Measurements from ENCODE around the gene TXNL4A. TPM values are rescaled to one million over a fixed set of nuclear protein-coding genes. Genes with fewer than 3 reads are reported as not detected.
A peak's percentile ranks its signal among the peaks of the same experiment; 100 is the strongest.

Gene TXNL4A
- total RNA-seq, 4 donors from 2014 or later: 14.0 to 44.5 (median 19.4) TPM

DNA sequence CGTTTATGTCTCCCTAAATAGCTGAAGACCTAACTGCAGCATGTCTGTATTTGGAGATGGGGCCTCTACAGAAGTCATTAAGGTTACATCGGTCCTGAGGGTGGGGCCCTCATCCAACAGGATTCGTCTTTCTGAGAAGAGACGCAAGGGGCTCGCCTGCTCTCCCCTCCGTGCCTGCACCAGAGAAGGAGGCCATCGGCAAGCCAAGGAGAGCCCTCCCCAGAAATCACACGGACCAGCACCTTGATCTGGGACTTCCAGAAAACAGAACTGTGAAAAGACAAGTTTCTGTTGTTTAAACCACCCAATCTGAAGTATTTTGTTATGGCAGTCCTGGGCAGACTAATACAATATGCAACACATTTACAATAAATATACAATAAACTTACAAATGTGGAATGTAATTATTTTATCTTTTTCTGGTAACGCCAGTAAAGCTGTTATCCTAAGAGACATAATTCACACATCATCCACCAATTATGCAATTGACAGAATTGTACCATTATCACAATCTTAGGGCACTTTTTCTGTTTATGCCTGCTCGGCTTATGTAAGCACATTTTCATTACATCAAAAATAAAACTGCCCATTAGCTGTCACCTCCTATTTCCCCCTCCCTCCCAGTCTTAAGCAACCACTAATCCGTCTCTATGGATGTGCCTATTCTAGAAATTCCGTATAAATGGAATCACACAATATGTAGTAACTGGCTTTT is 17.8 kb downstream of the TXNL4A start:
- Histone ChIP-seq H3K4me1 (peaks cover 0 to 6% (median 0%) of the 10 kb centered on the region in 4 donors), H3K27me3 (no peaks in the 10 kb centered on the region), H3K4me3 (no peak overlapping the region), H3K27ac (no peak overlapping the region), H3K9me3 (no peaks in the 10 kb centered on the region), H3K36me3 (peaks cover 0 to 79% (median 0%) of the 10 kb centered on the region in 3 donors)
- TF ChIP-seq POLR2A (IDR thresholded peaks at IDR 0.05): no peak
- TF ChIP-seq, protein P1, sequence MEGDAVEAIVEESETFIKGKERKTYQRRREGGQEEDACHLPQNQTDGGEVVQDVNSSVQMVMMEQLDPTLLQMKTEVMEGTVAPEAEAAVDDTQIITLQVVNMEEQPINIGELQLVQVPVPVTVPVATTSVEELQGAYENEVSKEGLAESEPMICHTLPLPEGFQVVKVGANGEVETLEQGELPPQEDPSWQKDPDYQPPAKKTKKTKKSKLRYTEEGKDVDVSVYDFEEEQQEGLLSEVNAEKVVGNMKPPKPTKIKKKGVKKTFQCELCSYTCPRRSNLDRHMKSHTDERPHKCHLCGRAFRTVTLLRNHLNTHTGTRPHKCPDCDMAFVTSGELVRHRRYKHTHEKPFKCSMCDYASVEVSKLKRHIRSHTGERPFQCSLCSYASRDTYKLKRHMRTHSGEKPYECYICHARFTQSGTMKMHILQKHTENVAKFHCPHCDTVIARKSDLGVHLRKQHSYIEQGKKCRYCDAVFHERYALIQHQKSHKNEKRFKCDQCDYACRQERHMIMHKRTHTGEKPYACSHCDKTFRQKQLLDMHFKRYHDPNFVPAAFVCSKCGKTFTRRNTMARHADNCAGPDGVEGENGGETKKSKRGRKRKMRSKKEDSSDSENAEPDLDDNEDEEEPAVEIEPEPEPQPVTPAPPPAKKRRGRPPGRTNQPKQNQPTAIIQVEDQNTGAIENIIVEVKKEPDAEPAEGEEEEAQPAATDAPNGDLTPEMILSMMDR (IDR thresholded peaks at IDR 0.05): no peak
- no peak for DNase-seq

- peaks cover 0 to 39% (median 12%) of the 10 kb centered on the region in 4 donors for H3K4me1 ChIP-seq
- TF ChIP-seq, protein P1 (IDR thresholded peaks at IDR 0.05): no peak
- peak in 1 of 2 donors; percentile 3 for TF ChIP-seq POLR2A (IDR thresholded peaks at IDR 0.05)
- peaks cover 0 to 29% (median 0%) of the 10 kb centered on the region in 3 donors for H3K36me3 ChIP-seq
- no peaks in the 10 kb centered on the region for H3K9me3 ChIP-seq
- H3K4me3 ChIP-seq: peak overlapping the region; percentile 54 to 88 (median 72)
- peak in 2 of 3 donors; percentile 78 for DNase-seq
- peak overlapping the region; percentile 66 to 93 (median 83) for H3K27ac ChIP-seq
- no peaks in the 10 kb centered on the region for H3K27me3 ChIP-seq
These were observed 23.1 kb downstream of the TXNL4A start for GRCh38 chr18:79965119-79965902.

GRCh38 chr18:79964330-79965118 is 23.8 kb downstream of the TXNL4A start, which contains the start of gene HSBP1L1:
Gene HSBP1L1 (plus strand): TSS chr18:79964643. CDS start chr18:79964736, 93 bp downstream.
- no peaks in the 10 kb centered on the region for H3K9me3 ChIP-seq
- TF ChIP-seq, protein P1 (IDR thresholded peaks at IDR 0.05): peak in 4 of 6 experiments; percentile 34 to 72 (median 62)
- peak; percentile 52 to 54 for TF ChIP-seq POLR2A (IDR thresholded peaks at IDR 0.05)
- H3K27me3 ChIP-seq: no peaks in the 10 kb centered on the region
- peaks cover 0 to 44% (median 12%) of the 10 kb centered on the region in 4 donors for H3K4me1 ChIP-seq
- DNase-seq: peak; percentile 65 to 89 (median 87)
- peak within 1 kb of the TSS; percentile 54 to 88 (median 72) for H3K4me3 ChIP-seq
- H3K36me3 ChIP-seq: peaks cover 0 to 21% (median 0%) of the 10 kb centered on the region in 3 donors
- peak within 1 kb of the TSS; percentile 66 to 93 (median 83) for H3K27ac ChIP-seq

- peak in 1 of 3 donors; percentile 47 for DNase-seq
- peak overlapping the region; percentile 66 to 93 (median 83) for H3K27ac ChIP-seq
- no peaks in the 10 kb centered on the region for H3K27me3 ChIP-seq
- peaks cover 0 to 18% (median 0%) of the 10 kb centered on the region in 3 donors for H3K36me3 ChIP-seq
- H3K4me1 ChIP-seq: peaks cover 0 to 44% (median 12%) of the 10 kb centered on the region in 4 donors
- no peak for TF ChIP-seq POLR2A (IDR thresholded peaks at IDR 0.05)
- TF ChIP-seq, protein P1 (IDR thresholded peaks at IDR 0.05): no peak
- no peaks in the 10 kb centered on the region for H3K9me3 ChIP-seq
- peak overlapping the region; percentile 54 to 88 (median 72) for H3K4me3 ChIP-seq
These were observed 24.6 kb downstream of the TXNL4A start for GRCh38 chr18:79963658-79964329.
